ENCODE data around the gene SLC46A1.

Gene SLC46A1

DNA sequence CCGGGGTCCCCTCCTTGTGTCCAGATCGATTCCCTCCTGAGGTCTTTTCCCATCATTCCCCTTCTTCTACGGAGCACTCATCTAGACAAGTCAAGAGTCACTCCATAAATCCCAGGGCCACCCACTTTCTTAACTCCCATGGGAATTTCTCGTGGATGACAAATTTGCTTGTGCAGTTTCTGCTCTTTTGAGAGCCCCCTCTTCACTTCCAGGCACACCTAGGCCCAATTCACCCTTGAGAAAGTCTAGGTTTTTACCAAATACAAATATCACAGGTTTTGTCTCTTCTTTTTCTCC is 48.2 kb downstream of the SLC46A1 start:
- TF ChIP-seq, protein P1, sequence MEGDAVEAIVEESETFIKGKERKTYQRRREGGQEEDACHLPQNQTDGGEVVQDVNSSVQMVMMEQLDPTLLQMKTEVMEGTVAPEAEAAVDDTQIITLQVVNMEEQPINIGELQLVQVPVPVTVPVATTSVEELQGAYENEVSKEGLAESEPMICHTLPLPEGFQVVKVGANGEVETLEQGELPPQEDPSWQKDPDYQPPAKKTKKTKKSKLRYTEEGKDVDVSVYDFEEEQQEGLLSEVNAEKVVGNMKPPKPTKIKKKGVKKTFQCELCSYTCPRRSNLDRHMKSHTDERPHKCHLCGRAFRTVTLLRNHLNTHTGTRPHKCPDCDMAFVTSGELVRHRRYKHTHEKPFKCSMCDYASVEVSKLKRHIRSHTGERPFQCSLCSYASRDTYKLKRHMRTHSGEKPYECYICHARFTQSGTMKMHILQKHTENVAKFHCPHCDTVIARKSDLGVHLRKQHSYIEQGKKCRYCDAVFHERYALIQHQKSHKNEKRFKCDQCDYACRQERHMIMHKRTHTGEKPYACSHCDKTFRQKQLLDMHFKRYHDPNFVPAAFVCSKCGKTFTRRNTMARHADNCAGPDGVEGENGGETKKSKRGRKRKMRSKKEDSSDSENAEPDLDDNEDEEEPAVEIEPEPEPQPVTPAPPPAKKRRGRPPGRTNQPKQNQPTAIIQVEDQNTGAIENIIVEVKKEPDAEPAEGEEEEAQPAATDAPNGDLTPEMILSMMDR (IDR thresholded peaks at IDR 0.05; ENCODE audit: control insufficient read depth, extremely low read depth, insufficient read depth): no peak
- no peak for DNase-seq (ENCODE audit: low read depth)
- H3K4me3 ChIP-seq (ENCODE audit: low read depth, low read length): peak overlapping the region; percentile 97

- peak within 1 kb of the TSS; percentile 97 for H3K4me3 ChIP-seq (ENCODE audit: low read depth, low read length)
- peak; percentile 76 for DNase-seq (ENCODE audit: low read depth)
- TF ChIP-seq, protein P1 (IDR thresholded peaks at IDR 0.05; ENCODE audit: control insufficient read depth, extremely low read depth, insufficient read depth): no peak
Measured at GRCh38 chr17:28357061-28357900, 48.7 kb downstream of the SLC46A1 start, which contains the start of gene POLDIP2. POLDIP2 (minus strand) TSS chr17:28357527; CDS start chr17:28357448, 79 bp downstream.

- H3K4me3 ChIP-seq (ENCODE audit: low read depth, low read length): no peak overlapping the region
- TF ChIP-seq, protein P1 (IDR thresholded peaks at IDR 0.05; ENCODE audit: control insufficient read depth, extremely low read depth, insufficient read depth): no peak
- DNase-seq (ENCODE audit: low read depth): no peak
Measured at GRCh38 chr17:28350271-28350670, 55.7 kb downstream of the SLC46A1 start.

DNA sequence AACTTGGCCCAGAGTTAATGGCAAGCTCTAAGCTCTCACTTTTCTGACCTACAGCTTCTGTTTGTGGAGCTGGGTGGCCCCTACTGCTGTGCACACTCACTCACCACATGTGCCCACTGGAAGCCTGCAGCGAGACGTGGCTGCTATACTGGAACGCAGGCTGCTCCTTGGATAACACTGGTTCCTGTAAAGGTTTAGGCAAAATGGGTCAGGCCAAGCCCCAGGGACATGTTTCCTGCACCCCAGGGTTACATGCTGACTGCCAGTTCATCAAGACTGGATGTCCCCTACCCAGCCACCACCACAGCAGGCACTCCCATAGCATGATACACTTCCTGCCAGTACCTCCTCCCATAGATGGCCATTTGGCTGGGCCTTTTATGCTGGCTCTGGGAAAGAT is 57.0 kb downstream of the SLC46A1 start:
- DNase-seq (ENCODE audit: low read depth): no peak
- no peak overlapping the region for H3K4me3 ChIP-seq (ENCODE audit: low read depth, low read length)
- TF ChIP-seq, protein P1 (IDR thresholded peaks at IDR 0.05; ENCODE audit: control insufficient read depth, extremely low read depth, insufficient read depth): no peak

DNA sequence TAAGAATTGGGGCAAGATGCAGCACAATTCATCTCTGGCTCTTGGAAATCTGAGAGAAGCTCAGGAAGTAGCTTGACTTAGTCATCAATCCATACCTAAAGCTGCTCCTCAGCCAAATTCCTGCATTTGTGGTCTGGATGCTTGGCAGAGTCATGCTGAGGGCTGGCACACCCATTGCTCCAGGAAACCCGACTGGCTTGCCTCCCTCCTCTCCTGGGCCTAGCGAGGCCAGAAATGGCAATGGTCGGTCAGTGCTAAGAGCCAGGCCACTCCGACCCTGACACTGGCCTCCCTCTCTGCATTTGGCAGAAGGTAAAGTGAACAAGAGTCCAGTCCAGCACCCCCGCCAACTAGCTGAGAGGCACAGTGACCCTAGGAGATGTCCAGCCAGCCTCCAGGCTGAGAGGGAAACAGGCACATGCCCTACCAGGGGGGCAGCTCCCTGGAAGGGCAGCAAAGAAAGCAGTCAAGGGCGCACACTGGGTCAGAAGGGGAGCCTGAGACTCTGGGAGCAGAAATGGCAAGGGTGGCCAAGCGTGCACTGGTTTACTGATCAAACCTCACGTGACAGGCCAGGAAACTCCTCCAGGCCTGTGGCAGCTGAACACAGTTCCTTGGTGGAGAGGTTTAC is 58.6 kb downstream of the SLC46A1 start:
- H3K4me3 ChIP-seq (ENCODE audit: low read depth, low read length): no peak overlapping the region
- TF ChIP-seq, protein P1 (IDR thresholded peaks at IDR 0.05; ENCODE audit: control insufficient read depth, extremely low read depth, insufficient read depth): no peak
- no peak for DNase-seq (ENCODE audit: low read depth)

DNA sequence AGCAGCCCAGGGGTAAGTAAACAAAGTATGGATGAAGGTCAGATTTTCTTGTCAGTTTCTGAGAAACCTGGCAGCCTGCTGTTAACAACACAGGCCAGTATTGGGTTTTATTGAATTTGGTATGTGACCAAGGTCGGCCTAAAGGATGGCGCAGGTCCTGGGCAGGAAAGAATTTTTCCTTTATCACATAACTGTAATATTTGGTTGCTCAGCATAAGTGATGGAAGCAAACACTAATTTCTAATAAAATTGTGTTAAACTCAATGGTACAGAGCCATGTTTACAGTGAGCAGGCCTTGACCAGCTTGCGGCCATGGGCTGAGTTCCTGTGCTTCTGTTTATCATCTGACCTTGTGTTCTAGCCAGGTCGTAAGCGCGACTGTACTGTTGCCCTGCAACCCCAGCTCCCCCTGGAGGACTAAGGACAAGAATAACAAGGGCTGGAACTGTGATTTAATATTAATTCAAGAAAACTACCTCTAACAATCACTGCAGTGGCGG is 59.2 kb downstream of the SLC46A1 start:
- TF ChIP-seq, protein P1 (IDR thresholded peaks at IDR 0.05; ENCODE audit: control insufficient read depth, extremely low read depth, insufficient read depth): peak; percentile 81
- peak; percentile 81 for DNase-seq (ENCODE audit: low read depth)
- no peak overlapping the region for H3K4me3 ChIP-seq (ENCODE audit: low read depth, low read length)
